Glomerular visceral epithelial cell (primary cell): ENCODE results near the gene SLC16A3.
"Not testable (repeated sequence)": the region's sequence is repeated elsewhere in the genome, so short reads cannot be mapped to it uniquely, and the experiment has no call there.

ENCODE experiments used
- DNase-seq: peaks from one replicate; pipeline ENCODE4 v3.0.0-alpha.2; 2016; ENCODE audit errors: extremely low spot score

The SLC16A3 gene

DNA sequence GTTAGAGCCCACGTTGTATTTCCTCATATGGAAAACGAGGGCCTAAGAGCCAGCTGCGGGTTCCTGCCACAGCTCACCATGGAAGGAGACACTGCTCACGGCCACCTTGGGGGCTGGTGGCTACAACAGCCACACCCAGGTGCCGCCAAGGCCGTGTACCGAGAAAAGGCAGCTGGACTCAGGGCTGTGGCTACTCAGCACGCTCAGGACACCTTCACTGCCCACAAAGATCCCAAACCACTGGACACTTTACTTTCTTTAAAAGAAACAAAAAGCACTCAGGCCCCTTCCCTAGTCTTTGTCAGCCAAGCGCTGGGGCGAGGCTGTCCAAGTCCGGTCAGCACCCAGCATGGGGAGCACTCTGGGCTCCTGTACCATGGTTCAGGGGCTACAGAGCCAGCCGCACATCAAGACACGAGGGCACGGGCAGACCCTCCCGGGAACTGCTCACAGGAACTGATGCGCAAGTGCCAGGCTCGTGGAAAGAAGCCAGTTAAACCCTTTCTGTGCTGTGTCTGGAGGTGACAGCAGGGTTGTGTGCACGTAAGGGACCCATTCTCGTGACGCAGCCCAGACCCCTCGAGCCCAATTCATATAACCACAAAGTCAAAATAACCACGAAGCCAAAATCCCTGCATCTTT lies 18.5 kb downstream of the SLC16A3 start:
- no peak for DNase-seq

DNA sequence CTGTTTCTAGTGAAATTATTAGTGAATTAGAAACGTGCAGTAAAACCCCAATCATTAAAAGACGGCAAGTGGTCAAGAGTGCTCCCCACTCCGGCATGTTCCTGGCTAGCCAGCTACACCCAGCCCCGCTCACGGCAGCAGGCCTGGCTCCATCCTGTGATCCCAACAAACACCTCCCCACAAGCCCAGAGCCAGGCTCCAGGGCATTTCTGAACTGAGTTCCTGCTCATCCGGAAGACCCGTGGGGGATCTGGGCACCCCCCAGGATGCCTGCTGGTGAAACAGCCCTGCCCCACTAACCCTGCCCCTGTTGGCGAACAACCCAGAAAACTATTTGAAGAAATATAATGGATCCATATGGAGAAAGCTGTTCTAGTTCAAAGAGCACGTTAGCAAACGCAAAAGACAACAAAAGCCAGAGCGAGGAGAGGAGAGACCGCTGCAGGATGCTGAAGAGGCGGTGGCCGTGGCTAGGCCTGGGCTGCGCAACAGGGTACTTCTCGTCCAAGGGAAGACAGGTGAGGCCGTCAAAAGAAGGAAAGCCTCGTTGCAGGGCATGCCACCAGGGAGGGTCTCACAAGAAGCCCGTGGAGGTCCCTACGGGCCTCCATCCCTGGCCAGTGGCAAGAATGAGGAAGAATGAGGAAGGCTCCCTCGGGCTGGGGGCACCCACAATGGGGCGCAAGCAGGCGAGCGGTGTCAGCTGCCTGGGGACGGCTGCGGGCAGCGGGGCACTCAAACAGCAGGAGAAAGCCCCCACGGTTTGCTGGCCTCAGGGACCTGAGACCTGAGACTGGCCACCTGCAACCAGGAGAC lies 19.2 kb downstream of the SLC16A3 start:
- DNase-seq: no peak

DNA sequence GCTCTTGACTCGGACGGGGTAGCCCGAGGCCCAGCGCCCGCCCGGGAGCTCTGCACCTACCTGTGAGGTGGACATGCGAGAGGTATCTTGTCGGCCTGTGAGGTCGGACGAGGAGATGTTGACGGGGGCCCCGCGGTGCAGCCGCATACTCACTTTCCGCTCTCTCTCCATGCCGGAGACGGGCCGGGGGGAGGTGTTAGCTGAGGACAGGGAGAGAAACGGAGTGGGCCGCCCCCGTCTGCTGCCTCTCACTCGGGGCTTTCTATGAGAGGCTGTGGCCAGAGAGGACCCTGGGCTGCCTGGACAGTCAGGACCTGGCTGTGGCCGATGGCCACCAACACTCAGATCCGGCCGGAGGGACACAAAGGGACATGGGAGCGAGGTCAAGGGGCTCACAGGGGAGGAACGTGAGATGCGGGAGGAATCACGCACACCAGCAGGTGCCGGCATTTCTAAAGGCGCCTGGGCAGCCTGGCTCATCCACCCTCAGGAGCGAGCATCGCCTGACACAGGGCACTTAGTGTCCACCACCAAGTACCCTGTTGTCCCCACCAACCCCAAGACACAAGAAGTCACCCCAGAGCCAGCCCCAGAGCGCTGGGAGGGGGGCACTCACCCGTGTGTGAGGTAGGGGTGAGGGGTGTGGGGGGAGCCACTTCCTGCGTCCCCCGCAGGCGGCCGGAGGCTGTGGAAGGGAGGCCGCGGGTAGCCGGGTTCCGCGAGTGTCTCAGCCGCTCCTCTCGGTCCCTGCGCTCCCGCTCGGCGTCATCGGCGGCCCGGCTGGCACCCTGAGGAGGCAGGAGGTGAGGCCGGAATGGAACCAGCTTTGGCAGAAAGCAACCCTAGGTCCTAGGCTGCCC lies 20.2 kb downstream of the SLC16A3 start:
- no peak for DNase-seq

GRCh38 chr17:82249896-82250581 lies 21.2 kb downstream of the SLC16A3 start:
- no peak for DNase-seq

DNA sequence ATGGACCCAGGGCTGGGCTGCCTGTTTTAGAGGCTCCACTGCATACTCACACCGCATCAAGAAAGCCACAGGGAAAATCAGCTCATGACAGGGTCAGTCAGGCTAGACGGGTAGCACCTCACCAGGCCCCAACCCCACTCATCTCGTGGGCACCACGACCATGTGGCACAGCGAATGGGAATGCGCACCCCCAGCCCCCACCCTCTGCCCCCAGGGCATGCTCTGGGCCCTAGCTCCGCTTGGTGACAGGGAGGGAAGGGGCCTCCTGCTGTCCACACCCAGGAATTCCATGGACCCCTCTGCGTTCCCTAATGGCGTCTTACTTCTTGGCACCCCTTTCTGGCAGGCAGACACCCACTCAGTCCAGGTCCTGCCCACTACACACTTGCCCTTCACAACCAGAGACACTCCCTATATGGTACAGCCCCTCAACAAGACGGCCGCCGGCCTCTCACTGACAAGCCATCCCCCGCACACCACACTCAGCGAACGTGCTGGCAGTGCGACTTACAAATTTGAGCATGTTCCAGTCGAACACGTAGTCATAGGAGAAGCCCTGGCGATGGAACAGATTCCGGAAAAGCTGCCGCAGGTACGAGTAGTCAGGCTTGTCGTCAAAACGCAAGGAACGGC lies 22.1 kb downstream of the SLC16A3 start:
- no peak for DNase-seq

DNA sequence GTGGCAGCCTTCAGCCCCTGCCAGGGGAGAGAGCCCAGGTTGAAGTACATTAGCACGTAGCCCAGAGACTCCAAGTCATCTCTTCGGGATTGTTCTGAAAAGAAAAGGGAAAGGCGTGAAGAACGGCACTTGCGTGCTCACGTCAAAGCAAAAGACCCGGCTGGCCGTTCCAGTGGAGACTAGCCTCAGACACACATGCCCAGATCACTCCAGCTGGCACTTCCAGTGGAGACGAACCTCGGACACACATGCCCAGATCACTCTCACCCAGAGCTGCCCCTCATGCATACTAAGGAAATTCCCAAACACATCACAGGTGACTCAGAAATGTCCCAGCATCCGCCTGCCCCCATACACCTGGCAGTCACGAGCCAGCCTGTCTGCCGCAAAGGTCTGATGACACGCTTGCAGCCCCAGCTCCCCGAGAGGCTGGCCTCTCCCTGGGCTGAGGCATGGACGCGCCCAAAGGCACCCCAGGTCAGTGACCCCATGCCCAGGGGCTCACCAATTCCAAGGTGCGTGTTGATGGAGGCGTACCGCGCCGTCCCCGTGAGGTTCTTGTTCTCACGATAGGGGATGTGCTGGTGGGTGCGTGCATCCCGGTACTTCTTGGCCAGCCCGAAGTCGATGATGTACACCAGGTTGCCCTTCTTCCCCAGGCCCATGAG lies 23.8 kb downstream of the SLC16A3 start:
- DNase-seq: no peak

GRCh38 chr17:82253179-82253544 lies 24.3 kb downstream of the SLC16A3 start:
- DNase-seq: no peak

DNA sequence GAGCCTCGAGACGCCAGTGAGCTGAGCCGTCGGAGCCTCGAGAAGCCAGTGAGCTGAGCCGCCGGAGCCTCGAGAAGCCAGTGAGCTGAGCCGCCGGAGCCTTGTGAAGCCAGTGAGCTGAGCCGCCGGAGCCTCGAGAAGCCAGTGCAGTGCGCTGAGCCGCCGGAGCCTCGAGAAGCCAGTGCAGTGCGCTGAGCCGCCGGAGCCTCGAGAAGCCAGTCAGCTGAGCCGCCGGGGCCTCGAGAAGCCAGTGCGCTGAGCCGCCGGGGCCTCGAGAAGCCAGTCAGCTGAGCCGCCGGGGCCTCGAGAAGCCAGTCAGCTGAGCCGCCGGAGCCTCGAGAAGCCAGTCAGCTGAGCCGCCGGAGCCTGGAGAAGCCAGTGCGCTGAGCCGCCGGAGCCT lies 25.3 kb downstream of the SLC16A3 start:
- not testable (repeated sequence) for DNase-seq

DNA sequence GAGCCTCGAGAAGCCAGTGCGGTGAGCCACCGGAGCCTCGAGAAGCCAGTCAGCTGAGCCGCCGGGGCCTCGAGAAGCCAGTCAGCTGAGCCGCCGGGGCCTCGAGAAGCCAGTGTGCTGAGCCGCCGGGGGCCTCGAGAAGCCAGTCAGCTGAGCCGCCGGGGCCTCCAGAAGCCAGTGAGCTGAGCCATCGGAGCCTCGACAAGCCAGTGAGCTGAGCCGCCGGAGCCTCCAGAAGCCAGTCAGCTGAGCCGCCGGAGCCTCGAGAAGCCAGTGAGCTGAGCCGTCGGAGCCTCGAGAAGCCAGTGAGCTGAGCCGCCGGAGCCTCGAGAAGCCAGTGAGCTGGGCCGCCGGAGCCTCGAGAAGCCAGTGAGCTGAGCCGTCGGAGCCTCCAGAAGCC lies 25.9 kb downstream of the SLC16A3 start:
- DNase-seq: not testable (repeated sequence)

GRCh38 chr17:82255402-82255972 lies 26.6 kb downstream of the SLC16A3 start:
- no peak for DNase-seq

- DNase-seq: no peak
These were observed 27.5 kb downstream of the SLC16A3 start for GRCh38 chr17:82256242-82256885.

DNA sequence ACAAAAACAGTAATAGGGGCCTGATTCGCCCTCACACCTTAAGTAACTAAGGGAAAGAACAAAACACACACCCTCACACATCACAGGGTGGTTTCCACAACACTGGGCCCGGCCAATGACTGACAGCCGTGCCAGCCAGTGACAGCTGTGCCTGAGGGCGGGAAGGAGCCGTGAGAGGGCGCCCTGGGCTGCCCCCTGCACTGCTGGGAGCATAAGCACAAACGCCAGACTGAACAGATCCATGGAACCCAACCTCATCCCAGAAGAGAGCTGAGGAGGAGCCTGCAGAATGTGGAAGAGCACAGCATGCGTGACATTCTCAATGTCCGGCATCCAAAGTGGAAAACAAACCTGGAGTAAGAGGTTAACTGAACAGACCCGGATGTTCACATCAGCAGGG lies 28.6 kb downstream of the SLC16A3 start:
- DNase-seq: no peak

DNA sequence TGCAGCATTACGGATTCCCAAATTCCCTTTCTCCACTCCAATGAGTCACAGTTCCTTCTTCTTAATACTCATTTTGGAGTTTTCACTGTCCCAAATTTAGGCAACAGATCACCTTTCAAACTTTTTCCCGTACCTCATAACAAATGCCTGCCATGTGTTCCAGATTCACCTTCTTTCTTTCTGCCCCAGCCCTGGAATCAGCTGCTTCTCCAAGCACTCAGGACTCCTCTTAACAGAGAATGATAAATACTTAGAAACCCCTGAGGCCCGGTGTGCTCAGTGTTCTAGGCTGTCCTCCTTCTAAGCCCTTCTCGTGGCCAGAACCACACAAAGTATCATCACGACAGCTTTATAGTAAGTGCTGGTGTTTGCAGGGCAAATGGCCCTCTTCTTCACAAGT lies 29.7 kb downstream of the SLC16A3 start:
- no peak for DNase-seq

DNA sequence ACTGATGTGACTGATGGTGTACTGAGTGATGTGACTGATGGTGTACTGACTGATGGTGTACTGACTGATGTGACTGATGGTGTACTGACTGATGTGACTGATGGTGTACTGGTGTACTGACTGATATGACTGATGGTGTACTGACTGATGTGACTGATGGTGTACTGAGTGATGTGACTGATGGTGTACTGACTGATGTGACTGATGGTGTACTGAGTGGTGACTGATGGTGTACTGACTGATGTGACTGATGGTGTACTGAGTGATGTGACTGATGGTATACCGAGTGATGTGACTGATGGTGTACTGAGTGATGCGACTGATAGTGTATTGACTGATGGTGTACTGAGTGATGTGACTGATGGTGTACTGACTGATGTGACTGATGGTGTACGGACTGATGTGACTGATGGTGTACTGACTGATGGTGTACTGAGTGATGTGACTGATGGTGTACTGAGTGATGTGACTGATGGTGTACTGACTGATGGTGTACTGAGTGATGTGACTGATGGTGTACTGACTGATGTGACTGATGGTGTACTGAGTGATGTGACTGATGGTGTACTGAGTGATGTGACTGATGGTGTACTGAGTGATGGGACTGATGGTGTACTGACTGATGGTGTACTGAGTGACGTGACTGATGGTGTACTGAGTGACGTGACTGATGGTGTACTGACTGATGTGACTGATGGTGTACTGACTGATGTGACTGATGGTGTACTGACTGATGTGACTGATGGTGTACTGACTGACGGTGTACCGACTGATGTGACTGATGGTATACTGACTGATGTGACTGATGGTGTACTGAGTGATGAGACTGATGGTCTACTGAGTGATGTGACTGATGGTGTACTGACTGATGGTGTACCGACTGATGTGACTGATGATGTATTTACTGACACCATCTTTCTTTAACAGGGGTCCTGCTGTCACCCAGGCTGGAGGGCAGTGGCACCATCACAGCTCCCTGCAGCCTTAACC lies 31.4 kb downstream of the SLC16A3 start:
- DNase-seq: not testable (repeated sequence)

DNA sequence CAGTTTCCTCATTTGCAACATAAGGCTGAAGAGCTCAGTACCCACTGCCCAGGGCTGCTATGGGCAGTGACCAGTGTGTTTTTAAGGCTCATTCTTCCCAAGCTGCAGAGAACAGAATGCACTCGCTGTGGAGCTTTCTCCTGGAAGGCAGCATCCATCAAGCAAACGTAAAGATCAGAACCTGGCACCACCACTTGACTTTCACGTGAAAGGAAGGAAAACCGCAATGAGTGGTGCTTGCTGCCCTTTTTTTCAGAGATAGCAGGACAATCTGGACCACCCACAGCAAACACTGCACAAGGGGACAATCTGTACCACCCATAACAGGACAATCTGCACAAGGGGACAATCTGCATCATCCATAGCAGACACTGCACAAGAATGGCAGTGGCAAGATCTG lies 33.5 kb downstream of the SLC16A3 start:
- no peak for DNase-seq

GRCh38 chr17:82263641-82264040 lies 34.8 kb downstream of the SLC16A3 start:
- no peak for DNase-seq

GRCh38 chr17:82266142-82266541 lies 37.3 kb downstream of the SLC16A3 start:
- no peak for DNase-seq

DNA sequence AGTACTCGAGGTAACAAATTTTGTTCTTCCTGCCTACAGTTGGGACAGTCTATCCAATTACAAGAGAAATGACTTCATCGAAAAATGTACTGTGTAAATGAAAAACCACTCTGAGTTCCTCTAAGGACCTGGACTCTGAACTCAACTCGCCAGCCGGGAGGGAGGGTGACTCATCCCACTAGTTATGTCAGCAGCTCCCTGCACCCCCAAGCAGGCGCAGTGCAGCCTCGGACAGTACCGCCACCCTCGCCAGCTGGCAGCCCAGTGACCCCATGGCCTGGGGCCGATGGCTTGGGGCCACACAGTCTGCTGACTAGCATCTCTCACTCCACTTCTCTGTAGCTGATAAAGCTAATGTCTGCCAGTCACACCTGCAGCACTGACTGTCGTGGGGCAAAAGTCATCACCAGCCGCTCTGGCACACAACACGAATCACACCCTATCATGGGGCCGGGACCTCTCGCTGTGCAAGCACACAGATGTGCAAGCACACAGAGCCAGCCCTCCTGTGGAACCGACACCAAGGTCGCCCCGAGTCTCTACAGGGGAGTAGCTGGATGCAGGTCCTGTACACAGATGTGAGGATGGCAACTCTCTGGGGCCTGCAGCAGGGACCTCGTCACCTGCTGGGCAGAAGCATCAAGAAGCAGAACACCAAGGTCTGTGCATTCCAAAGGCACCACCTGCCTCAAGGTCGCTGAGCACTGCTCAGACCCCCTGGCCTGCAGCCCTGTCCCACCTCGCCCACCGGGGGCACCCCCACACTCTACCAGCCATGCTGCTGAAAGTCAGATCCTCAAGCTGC lies 38.9 kb downstream of the SLC16A3 start:
- peak; percentile 95 for DNase-seq
